Fibroblast of skin of left quadriceps (primary cell): ENCODE data around the gene TMEM184B.

Experiments
- DNase-seq, 2 experiments: peaks; one replicate each; pipeline ENCODE4 v3.0.0-alpha.2; 2013; ENCODE audit warnings: low read depth in 2 of 2

The TMEM184B gene

GRCh38 chr22:38308791-38309498 lies 36.1 kb upstream of the TMEM184B start:
- DNase-seq = no peak

DNA sequence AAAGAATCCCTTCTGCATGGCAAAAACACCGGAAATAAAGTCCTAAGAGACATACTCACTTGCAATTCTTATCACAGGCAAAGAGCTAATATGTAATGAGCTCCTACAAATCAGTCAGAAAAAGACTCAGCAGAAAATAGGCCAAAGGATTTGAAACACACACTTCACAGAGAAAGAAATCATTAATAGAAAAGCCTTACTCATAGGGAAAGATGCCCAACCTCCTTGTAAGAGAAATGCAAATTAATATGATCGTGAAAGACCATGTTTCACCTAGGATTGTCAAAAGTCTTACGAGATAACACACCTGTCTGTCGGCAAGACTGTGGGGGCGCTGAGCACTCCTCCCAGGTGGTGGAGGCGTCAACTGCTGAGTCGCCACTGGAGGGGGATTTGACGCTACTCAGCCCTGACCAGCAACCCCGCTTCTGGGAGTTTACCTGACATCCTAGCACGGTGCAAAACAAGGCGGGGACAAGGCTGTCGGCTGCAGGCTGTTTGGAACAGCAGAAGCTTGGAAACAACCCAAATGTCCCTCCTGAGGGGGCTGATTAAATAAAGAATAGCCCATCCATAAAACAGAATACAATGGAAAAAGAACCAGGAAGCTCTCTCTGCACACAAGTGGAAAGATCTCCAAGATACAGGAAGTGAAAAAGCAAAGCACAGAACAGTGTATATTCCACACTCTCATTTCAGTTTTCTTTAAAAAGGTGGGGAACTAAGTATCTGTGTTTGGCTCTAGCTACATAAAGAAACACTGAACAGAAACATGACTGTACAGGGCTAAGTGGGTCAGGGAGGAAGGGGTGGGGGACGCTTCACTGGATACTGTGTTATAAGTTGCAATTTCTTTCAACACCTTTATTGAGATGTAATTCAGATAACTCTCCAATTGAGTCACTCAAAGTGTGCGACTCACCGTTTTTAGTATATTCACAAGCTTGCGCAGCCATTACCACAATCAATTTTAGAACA lies 33.0 kb upstream of the TMEM184B start:
- no peak for DNase-seq

DNA sequence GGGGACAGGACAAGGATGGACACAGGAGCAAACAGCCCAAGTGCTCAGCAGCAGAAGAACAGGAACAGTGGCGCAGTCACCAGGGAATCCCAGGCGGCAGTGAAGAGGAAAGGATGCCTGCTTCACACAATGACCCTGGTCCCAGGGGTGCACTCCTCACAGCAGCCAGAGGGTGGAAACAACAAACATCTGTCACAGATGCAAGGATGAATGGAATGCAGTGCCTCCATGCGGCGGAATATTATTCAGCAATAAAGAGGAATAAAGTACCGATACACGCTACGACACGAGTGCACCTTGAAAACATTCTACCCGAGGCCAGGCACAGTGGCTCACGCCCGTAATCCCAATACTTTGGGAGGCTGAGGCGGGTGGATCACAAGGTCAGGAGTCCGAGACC lies 31.7 kb upstream of the TMEM184B start:
- DNase-seq = no peak

DNA sequence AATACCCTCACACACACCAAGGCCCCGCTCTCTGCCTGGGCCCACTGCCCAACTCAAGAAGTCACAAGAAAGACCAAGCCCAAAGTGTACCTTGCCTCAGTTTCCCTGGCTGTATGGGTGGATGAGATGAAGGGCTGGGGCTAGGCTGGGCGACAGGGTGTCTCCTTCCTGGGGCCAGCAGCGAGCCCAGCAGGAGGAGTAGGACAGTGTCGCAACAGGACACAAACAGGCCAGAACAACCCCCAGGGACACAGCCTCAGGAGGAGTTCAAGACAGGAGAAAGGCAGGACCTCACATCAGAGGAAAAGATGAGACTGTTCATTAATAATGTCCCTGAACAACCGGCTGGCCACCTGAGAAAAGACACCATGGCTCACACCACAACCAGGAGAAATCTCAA lies 31.2 kb upstream of the TMEM184B start:
- DNase-seq = no peak

- DNase-seq = no peak
Observed at GRCh38 chr22:38302906-38303305, 30.1 kb upstream of the TMEM184B start.

DNA sequence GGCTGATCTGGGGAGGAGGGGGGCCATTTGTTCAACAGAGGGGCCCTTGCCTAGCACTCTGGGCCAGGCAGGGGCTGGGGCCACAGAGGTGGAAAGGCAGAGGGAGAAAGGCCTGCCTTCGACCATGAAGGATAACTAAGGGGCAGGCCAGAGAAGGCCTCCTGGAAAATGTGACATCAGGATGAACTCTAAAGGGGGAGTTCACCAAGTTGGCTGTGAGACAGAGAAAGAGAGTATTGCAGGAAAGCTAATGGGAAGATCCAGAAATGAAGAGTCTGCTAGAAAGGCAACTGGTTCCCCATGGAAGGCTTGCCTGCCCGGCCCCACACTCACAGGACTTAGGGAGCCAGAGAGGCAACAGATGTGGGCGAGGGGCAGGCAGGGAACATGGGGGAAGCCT lies 28.1 kb upstream of the TMEM184B start:
- no peak for DNase-seq

DNA sequence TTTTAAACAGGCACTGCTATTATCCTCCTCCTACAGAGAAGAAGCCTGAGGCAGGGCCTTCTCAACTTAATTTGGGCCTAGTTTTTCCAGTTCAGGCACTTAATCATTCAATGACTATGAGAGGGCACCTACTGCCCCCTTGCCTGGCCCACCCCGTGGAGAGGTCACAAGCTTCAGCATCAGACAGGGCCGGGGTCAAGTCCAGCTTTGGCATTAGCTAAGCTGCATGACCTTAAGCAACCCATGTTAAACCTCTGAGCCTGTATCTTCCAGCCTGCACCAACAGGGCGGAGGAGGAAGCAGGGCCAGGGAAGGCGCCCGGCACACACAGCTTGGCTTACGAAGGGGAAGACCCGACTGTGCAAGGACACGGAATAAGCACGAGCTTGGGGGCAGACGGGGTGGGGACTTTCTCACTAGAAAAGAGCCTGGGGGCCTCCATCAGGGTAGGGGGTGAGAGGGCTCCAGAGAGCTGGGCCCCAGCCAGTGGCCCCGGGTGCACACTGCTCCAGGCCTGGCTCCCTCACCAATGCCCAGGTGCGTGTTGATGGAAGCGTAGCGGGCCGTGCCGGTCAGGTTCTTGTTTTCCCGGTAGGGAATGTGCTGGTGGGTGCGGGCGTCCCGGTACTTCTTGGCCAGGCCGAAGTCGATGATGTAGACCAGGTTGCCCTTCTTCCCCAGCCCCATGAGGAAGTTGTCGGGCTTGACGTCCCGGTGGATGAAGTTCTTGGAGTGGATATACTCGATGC lies 27.6 kb upstream of the TMEM184B start:
- DNase-seq = no peak

GRCh38 chr22:38299770-38300102 lies 26.9 kb upstream of the TMEM184B start:
- no peak for DNase-seq

DNA sequence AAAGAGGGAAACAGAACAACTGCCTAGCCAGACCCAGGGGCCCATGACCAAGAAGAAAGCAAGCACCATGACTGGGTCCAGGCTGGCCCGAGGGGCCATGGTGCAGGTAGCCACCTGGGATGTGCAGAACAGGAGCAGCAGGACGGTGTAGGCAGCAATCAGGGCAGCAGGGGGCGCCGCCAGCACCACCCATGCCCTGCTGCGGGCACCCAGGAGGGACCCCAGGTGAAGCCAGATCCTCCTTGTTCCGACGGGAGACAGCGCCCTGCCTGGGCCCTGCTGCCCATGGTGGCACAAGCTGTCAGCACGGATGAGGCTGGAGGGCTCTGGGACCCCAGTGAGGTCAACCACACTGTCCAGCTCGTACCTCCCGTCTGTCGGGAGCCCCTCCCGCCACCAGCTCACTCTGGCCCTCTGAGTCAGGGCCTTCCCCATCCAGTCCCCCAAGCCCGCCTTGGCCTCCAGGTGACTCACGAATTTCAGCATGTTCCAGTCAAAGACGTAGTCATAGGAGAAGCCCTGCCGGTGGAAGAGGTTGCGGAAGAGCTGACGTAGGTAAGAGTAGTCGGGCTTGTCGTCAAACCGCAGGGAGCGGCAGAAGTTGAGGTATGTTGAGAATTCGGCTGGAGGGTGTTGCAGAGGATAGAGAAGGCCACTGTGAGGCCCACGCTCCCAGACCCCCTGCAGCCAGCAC lies 25.6 kb upstream of the TMEM184B start:
- DNase-seq = peak in 1 of 2 experiments; percentile 37

GRCh38 chr22:38296372-38296771 lies 23.6 kb upstream of the TMEM184B start:
- no peak for DNase-seq

GRCh38 chr22:38295863-38296262 lies 23.1 kb upstream of the TMEM184B start:
- no peak for DNase-seq

DNA sequence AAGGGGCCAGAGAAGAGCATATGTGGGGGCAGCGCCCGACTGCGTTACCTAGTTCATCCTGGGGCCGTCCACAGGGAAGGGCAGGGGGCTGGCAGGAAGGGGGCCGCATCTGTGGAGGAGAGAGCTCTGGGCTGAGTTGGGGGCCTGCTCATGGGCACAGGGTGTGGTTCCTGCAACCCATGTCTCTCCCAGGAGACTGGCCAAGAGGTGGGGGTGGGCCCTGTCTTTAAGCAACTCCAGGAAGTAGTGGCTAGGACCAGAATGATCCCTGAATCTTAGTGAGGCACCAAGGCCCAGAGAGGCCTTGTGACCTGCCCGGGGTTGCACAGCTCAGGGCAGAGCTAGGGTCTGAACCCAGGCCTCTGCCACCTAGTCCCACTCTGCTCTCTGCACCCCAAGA lies 22.5 kb upstream of the TMEM184B start:
- DNase-seq = no peak

- DNase-seq = no peak
Observed at GRCh38 chr22:38294193-38294592, 21.4 kb upstream of the TMEM184B start.

GRCh38 chr22:38292694-38293093 lies 19.9 kb upstream of the TMEM184B start:
- no peak for DNase-seq

- DNase-seq = no peak
Observed at GRCh38 chr22:38291201-38291777, 18.5 kb upstream of the TMEM184B start.

DNA sequence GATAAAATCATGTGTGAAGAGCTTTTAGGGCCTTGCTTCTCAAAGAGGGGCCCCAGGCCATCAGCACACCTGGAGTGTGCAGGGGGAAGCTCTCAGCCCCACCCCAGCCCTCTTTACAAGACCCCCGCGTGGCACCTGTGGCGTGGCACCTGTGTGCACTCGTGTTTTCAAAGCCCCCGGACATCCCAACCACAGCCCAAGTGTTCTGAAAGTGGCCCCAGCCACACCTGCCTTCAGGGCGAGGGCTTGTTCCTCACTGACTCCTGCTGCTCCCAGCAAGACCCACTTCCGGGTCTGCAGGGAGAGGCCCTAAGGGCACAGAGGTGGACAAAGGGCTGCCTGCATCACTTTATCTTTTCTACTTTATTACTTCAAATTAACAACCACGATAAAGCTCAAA lies 17.5 kb upstream of the TMEM184B start:
- DNase-seq = no peak

GRCh38 chr22:38289583-38290082 lies 16.8 kb upstream of the TMEM184B start:
- no peak for DNase-seq

- DNase-seq = no peak
Observed at GRCh38 chr22:38286915-38287669, 14.3 kb upstream of the TMEM184B start.

GRCh38 chr22:38285018-38285417 lies 12.2 kb upstream of the TMEM184B start:
- no peak for DNase-seq

- DNase-seq = no peak
Observed at GRCh38 chr22:38284042-38284402, 11.2 kb upstream of the TMEM184B start.

DNA sequence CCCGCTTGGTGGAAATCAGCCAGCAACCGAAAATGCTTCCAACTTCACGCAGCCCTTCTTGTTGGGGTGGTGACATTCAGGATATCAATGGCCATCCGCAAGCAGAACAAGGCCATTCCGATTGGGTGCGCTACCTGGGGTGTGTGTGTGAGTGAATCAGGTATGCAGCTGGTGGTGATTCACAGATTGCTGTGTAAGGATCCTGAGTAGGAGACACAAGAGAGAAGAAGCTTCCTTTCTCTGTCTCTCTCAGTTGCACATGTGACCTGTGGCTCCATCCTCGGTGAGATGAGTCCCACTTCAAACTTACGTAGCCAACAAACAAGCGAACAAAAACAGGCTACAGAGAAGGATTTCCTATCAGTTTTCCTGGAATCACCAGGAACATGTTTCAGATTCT lies 9.6 kb upstream of the TMEM184B start:
- DNase-seq = no peak
